ENCODE results near the gene GAL3ST3.

- no peak for TF ChIP-seq SP1 (IDR thresholded peaks at IDR 0.05)
- TF ChIP-seq FOXM1 (IDR thresholded peaks at IDR 0.05; ENCODE audit: borderline replicate concordance), result no peak
- no peak for TF ChIP-seq LEF1 (IDR thresholded peaks at IDR 0.05; ENCODE audit: borderline replicate concordance)
- TF ChIP-seq FOXA1 (IDR thresholded peaks at IDR 0.05), result no peak
- no peak for TF ChIP-seq ELF4 (IDR thresholded peaks at IDR 0.05)
- TF ChIP-seq SUZ12 (IDR thresholded peaks at IDR 0.05), result no peak
- no peak for TF ChIP-seq TARDBP (IDR thresholded peaks at IDR 0.05)
- TF ChIP-seq, protein P1, sequence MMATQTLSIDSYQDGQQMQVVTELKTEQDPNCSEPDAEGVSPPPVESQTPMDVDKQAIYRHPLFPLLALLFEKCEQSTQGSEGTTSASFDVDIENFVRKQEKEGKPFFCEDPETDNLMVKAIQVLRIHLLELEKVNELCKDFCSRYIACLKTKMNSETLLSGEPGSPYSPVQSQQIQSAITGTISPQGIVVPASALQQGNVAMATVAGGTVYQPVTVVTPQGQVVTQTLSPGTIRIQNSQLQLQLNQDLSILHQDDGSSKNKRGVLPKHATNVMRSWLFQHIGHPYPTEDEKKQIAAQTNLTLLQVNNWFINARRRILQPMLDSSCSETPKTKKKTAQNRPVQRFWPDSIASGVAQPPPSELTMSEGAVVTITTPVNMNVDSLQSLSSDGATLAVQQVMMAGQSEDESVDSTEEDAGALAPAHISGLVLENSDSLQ (IDR thresholded peaks at IDR 0.05), result no peak
- TF ChIP-seq CTBP1 (IDR thresholded peaks at IDR 0.05; ENCODE audit: borderline replicate concordance), result no peak
- no peak for TF ChIP-seq BHLHE40 (IDR thresholded peaks at IDR 0.05; ENCODE audit: borderline replicate concordance)
Measured at GRCh38 chr11:66013762-66014100, 35.2 kb downstream of the GAL3ST3 start.
